Measurements from ENCODE around the gene POLE2.
"Not testable (repeated sequence)": the region's sequence is repeated elsewhere in the genome, so short reads cannot be mapped to it uniquely, and the experiment has no call there.

Gene POLE2

DNA sequence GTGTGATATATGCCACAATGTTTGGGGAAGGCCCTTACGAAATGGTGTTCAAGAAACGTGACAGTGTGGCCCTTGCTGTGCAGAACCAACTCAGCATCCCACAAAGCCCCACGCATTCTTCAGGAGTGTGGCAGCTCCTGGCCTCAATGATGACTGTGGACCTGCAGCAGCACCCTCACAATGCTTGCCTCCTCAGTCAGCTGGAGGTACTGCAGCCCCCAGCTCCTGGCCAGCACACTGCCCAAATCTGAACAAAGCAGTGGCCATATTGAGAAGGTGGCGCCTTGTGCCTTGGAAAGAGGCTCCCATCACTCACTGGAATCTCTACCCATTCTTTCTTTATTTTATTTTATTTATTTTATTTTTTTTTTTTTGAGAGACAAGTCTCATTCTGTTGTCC is 10.4 kb downstream of the POLE2 start:
- no peaks in the 10 kb centered on the region for H3K4me1 ChIP-seq (ENCODE audit: low read depth, poor library complexity, severe bottlenecking)
- H3K4me2 ChIP-seq: no peak overlapping the region
- H4K20me1 ChIP-seq (ENCODE audit: insufficient read depth): no peaks in the 10 kb centered on the region
- H3K79me2 ChIP-seq (ENCODE audit: insufficient read depth, low read depth): no peaks in the 10 kb centered on the region; the same call in 1 of the 2 replicates
- H3K36me3 ChIP-seq (ENCODE audit: insufficient read depth): no peaks in the 10 kb centered on the region
- H3K4me3 ChIP-seq (IDR thresholded peaks at IDR 0.05; ENCODE audit: insufficient read depth, low read depth, low read length): no peak overlapping the region
- H2AFZ ChIP-seq (ENCODE audit: low read depth): no peak overlapping the region
- H3K9ac ChIP-seq: no peak overlapping the region
- TF ChIP-seq, protein P1, sequence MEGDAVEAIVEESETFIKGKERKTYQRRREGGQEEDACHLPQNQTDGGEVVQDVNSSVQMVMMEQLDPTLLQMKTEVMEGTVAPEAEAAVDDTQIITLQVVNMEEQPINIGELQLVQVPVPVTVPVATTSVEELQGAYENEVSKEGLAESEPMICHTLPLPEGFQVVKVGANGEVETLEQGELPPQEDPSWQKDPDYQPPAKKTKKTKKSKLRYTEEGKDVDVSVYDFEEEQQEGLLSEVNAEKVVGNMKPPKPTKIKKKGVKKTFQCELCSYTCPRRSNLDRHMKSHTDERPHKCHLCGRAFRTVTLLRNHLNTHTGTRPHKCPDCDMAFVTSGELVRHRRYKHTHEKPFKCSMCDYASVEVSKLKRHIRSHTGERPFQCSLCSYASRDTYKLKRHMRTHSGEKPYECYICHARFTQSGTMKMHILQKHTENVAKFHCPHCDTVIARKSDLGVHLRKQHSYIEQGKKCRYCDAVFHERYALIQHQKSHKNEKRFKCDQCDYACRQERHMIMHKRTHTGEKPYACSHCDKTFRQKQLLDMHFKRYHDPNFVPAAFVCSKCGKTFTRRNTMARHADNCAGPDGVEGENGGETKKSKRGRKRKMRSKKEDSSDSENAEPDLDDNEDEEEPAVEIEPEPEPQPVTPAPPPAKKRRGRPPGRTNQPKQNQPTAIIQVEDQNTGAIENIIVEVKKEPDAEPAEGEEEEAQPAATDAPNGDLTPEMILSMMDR (conservative IDR thresholded peaks at IDR 0.05; ENCODE audit: low read depth, low read length): no peak
- H3K27ac ChIP-seq: no peak overlapping the region
- no peaks in the 10 kb centered on the region for H3K27me3 ChIP-seq (ENCODE audit: insufficient read depth, low read depth)

GRCh38 chr14:49673586-49673985 is 14.4 kb downstream of the POLE2 start:
- TF ChIP-seq, protein P1 (conservative IDR thresholded peaks at IDR 0.05; ENCODE audit: low read depth, low read length): no peak
- Histone ChIP-seq H3K4me1 (ENCODE audit: low read depth, poor library complexity, severe bottlenecking) (no peaks in the 10 kb centered on the region), H3K27ac (no peak overlapping the region), H2AFZ (ENCODE audit: low read depth) (no peak overlapping the region), H3K9ac (no peak overlapping the region), H3K36me3 (ENCODE audit: insufficient read depth) (no peaks in the 10 kb centered on the region), H3K4me2 (no peak overlapping the region), H3K79me2 (ENCODE audit: insufficient read depth, low read depth) (no peaks in the 10 kb centered on the region), H3K27me3 (ENCODE audit: insufficient read depth, low read depth) (no peaks in the 10 kb centered on the region), H4K20me1 (ENCODE audit: insufficient read depth) (no peaks in the 10 kb centered on the region), H3K4me3 (IDR thresholded peaks at IDR 0.05; ENCODE audit: insufficient read depth, low read depth, low read length) (no peak overlapping the region)

GRCh38 chr14:49670475-49670874 is 17.5 kb downstream of the POLE2 start:
- H3K4me1 ChIP-seq (ENCODE audit: low read depth, poor library complexity, severe bottlenecking): no peaks in the 10 kb centered on the region
- no peaks in the 10 kb centered on the region for H4K20me1 ChIP-seq (ENCODE audit: insufficient read depth)
- no peak overlapping the region for H2AFZ ChIP-seq (ENCODE audit: low read depth)
- no peaks in the 10 kb centered on the region for H3K27me3 ChIP-seq (ENCODE audit: insufficient read depth, low read depth)
- no peak overlapping the region for H3K9ac ChIP-seq
- TF ChIP-seq, protein P1 (conservative IDR thresholded peaks at IDR 0.05; ENCODE audit: low read depth, low read length): no peak
- H3K4me3 ChIP-seq (IDR thresholded peaks at IDR 0.05; ENCODE audit: insufficient read depth, low read depth, low read length): no peak overlapping the region
- H3K27ac ChIP-seq: no peak overlapping the region
- no peaks in the 10 kb centered on the region for H3K36me3 ChIP-seq (ENCODE audit: insufficient read depth)
- no peak overlapping the region for H3K4me2 ChIP-seq
- H3K79me2 ChIP-seq (ENCODE audit: insufficient read depth, low read depth): no peaks in the 10 kb centered on the region

GRCh38 chr14:49659526-49660455 is 28.2 kb downstream of the POLE2 start:
- H3K4me3 ChIP-seq (IDR thresholded peaks at IDR 0.05; ENCODE audit: insufficient read depth, low read depth, low read length): no peak overlapping the region
- no peaks in the 10 kb centered on the region for H3K79me2 ChIP-seq (ENCODE audit: insufficient read depth, low read depth)
- H3K27ac ChIP-seq: no peak overlapping the region
- no peaks in the 10 kb centered on the region for H3K4me1 ChIP-seq (ENCODE audit: low read depth, poor library complexity, severe bottlenecking)
- no peak overlapping the region for H3K9ac ChIP-seq
- H3K27me3 ChIP-seq (ENCODE audit: insufficient read depth, low read depth): no peaks in the 10 kb centered on the region
- TF ChIP-seq, protein P1 (conservative IDR thresholded peaks at IDR 0.05; ENCODE audit: low read depth, low read length): no peak
- H4K20me1 ChIP-seq (ENCODE audit: insufficient read depth): no peaks in the 10 kb centered on the region
- H3K36me3 ChIP-seq (ENCODE audit: insufficient read depth): no peaks in the 10 kb centered on the region
- H2AFZ ChIP-seq (ENCODE audit: low read depth): no peak overlapping the region
- H3K4me2 ChIP-seq: no peak overlapping the region

GRCh38 chr14:49657500-49657899 is 30.5 kb downstream of the POLE2 start:
- H3K4me1 ChIP-seq (ENCODE audit: low read depth, poor library complexity, severe bottlenecking); H2AFZ ChIP-seq (ENCODE audit: low read depth); H3K27ac ChIP-seq; H3K27me3 ChIP-seq (ENCODE audit: insufficient read depth, low read depth); H3K36me3 ChIP-seq (ENCODE audit: insufficient read depth); H3K4me2 ChIP-seq; H4K20me1 ChIP-seq (ENCODE audit: insufficient read depth); H3K79me2 ChIP-seq (ENCODE audit: insufficient read depth, low read depth); H3K4me3 ChIP-seq (IDR thresholded peaks at IDR 0.05; ENCODE audit: insufficient read depth, low read depth, low read length); H3K9ac ChIP-seq: not testable (repeated sequence)
